ENCODE data around the gene PEX16.
"Not testable (repeated sequence)": the region's sequence is repeated elsewhere in the genome, so short reads cannot be mapped to it uniquely, and the experiment has no call there.

The PEX16 gene

DNA sequence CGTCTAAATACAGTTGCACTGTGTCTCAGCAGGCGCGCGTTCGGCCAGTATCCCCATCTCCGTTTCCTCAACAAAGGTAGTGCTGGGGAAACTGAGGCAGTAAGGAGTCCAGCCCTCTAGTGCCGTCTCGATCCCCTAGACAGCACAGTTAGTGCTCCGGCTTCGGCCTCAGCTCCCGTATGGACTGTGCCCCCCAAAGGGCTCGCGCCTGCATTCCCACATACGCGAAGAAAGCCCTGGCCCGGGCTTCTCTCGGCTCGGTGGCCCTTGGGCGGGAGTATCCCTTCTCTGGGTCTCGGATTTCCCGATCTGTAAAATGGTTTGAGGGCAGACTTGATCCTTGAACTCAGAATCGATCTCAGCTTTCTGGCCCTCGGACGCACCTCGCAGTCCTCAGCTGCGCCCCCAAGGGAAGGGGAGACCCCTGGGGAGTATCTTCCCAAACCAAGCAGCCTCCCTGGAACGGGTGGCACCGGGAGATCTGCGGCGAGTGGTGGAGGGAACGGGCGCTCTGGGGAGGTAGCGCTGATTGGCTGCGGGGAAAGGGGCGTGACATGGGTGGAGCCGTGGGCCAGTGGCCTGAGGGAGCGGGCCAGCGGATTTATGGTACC lies 759 bp upstream of the PEX16 start:
- peak; percentile 81 to 92 (median 85) for DNase-seq

DNA sequence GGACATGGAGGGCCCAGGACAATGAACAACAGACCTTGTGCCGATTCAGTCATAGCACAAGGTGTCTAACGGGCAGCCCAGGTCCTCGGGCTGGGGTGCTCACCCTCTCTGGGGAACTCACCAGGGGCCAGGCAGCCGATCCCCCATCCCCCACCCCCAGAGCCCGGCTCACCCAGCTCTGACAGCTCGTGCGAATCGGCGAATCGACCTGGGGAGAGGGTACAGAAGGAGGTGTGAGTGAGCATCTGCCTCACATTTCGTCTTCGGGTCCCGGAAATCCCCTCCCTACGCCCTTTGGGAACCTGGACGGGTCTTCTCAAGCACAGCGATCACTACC lies 423 bp downstream of the PEX16 start:
- no peak for DNase-seq

DNA sequence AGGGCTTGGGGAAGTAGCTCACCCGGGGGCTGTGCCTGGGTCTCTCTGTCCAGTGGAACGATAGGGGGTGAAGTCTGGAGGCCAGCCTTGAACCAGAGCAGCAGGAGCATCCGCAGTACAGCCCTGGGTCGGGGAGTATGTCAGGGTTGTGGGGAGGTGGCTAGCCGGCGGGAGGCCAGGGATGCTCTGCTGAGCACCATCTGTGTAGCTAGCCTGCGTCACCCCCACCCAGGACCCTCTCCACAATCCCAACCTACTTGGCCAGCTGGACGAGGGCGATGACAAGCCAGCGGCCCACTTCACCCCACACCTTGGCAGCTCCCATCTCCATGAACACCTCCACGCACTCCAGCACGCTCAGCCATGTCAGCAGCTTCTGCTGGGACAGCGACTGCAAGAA lies 2.2 kb downstream of the PEX16 start:
- DNase-seq, result no peak

DNA sequence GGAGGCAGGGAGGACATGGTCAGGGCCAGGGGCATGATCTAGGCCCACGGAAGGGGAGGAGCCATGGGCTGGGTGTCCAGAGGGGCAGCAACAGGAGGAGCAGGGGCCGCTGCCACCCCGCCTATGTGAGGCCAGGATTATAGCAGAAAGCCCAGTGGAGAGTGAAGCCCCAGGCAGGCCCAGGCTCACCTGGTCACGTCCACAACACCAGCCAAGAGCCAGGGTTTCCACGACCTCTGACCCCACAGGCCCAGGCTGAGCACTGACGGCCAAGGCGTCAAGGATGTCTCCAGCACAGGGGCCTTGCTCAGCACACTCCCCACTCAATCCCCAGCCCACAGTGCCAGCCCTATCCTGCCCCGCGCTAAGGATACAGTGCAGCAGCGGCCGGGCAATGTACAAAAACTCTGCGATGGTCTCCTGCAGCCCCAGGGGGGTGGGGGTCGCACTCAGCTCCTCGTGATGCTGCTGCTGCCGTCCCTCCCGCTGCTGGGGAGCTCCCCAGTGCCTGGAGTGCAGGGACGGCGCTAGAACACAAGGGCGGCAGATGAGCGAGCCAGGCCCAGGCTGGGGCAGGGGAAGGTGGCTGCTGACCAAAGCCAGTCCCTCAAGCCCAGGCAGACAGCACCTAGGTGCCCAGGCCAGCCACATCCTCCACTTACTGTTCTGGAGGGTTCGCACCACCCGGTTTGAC lies 3.6 kb downstream of the PEX16 start:
- DNase-seq, result no peak

DNA sequence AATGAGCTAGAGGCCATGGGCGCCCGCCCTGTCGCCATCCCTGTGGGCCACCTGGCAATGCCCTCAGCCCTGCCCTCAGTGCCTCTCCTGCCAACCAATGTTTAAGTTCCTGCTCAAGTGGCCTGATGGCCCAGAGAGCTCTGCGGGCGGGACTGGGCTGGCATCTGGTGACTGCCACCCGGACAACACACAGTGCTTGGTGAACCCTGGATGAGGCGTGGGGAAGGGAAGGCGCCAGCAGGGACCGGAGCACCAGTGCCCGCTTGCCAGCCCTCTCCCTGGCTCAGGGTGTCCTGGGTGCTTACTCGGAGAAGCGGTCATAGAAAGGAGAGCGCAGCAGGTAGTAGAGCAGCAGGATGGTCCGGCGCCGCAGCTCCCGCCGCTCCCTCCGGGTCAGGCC lies 4.2 kb downstream of the PEX16 start:
- DNase-seq, result no peak

DNA sequence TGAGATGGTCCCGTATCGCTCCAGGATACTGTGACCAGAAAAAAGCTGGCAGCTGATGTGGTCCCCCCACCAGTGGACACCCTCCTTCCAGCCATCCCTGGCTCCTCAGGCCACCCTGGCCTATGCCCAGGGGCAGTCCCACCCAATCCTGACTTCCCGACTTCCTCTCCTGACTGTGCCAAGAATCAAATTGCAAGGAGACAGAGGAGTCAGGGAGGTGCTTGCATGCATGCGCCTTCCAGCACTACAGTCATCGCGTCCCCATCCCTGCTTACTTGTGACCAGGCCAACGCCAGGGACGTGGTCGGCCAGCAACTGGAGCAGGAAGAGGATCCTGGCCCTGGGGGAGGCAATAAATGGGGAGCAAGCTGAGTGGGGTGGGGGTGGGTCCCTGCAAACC lies 7.1 kb downstream of the PEX16 start:
- no peak for DNase-seq

DNA sequence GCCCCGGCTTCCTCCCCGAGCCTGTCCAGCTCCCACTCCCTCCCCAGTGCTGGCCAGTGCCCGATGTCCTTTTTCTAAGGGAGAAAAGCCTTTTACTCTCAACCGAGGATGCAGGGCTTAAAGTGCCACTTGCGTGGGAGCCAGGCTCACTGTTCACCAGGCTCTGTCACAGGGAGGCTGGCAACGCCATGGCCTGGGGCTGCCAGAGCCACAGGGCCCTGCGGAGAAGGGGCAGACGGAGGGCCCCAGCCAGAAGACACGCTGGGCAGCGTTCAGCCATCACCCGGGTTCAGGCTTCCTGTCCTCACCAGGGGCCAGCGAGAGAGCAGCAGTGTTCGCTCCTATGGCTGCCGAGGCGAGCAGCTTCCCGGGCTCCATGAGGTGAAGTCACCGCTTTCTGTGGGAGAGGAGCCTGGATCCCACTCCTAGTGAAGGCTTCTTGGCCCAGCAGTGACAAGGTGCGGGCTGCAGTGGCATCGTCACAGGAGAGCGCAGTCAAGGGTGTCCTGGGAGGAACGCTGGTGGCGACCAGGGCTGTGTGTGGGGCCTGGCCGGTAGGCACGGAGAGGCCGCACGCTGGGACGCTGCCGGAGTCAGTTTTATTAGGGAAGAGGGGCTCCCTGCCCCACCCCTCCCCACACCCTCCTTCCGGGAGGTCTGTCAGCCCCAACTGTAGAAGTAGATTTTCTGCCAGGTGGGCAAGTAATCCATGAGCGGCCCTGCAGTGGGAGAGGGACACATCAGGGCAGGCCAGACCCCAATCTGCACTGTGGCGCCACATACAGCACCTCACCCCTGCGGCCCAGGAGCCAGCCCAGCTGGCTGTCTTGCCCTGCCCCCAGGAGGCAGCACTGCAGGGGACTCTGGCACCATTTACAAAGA lies 7.8 kb downstream of the PEX16 start:
- no peak for DNase-seq

DNA sequence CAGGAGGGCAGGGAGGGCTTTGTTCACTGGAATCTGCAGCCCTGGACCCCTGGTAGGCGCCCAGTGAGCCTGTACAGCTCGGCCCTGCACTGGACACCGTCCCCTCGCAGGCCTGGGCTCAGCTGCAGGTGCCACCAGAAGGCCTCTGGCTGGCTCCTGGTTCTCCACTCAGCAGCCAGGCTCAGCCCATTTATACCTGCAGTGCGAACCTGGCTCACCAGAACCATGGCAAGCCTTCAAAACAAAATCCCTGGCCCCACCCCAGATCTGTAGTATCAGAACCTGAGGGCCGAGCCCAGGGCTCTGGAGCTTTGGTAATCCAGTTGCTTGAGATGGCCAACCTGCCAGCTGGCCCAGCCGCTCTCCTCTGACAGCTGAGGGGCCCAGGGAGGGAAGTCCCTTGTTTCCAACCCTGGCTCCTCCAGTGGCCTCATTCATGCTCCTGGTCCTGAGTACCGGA lies 9.7 kb downstream of the PEX16 start:
- DNase-seq, result no peak

DNA sequence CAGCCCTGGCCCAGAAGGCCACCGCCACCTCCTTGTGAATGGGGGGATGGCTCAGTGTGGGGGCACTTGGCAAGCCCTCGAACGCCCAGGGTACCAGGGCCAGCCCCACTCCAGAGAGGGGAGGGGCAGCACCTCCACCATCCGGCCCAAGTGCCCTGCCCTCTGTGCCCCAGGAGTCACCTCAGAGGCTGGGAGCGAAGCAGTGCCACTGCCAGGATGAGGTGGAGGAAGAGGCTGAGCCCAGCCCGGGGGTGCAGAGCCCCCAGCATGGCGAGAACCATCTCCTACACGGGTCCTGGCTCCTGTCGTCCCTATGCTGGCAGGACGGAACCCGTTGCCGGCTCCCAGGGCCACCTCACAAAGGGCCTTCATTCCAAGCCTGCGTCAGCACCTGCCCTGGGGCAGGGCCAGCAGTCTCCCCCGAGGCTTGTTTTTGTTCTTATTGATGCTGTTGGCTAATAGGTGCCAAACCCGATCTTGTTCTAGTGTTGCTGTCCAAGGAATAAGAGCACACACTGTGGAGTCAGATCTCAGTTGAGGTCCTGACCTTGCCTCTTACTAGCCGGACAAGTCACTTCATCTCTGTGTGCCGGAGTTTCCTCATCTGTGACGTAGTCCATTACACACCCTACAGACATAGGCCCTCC lies 10.6 kb downstream of the PEX16 start, which contains the start of gene FREY1:
TSS of gene FREY1 (minus strand) at position 307 of the 647 bp plus-strand sequence. CDS start at position 281, 26 bp downstream.
- peak in 1 of 3 donors; percentile 17 for DNase-seq

DNA sequence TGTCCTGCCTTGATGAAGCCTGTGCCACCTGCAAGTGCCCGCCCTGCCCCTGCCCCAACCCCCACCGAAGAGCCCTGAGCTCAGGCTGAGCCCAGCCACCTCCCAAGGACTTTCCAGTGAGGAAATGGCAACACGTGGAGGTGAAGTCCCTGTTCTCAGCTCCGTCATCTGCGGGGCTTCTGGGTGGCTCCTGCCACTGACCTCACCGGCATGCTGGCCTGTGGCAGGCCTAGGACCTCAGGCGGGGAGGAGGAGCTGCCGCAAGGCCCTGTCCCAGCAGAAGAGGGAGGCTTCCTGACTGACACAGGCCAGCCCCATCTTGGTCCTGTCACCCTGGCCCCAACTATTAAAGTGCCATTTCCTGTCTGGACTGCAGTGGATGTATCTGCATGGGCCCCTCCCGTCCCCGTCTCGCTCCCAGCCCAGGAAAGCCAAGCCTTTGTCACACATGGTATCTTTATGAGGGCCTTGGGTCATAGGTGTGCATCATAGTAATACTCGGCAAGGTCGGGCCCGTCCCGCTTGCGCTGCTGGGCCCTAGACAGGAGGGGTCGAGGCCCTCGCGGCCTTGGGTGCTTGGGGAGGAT lies 11.5 kb downstream of the PEX16 start:
- DNase-seq, result peak; percentile 77 to 85 (median 83)

DNA sequence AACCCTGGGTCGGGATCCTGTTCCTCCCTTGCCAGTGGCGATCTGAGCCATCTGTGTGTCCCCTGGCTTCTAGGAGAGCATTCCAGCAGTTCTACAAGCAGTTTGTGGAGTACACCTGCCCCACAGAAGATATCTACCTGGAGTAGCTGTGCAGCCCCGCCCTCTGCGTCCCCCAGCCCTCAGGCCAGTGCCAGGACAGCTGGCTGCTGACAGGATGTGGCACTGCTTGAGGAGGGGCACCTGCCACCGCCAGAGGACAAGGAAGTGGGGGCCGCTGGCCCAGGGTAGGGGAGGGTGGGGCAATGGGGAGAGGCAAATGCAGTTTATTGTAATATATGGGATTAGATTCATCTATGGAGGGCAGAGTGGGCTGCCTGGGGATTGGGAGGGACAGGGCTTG lies 12.1 kb downstream of the PEX16 start:
- DNase-seq, result not testable (repeated sequence)

DNA sequence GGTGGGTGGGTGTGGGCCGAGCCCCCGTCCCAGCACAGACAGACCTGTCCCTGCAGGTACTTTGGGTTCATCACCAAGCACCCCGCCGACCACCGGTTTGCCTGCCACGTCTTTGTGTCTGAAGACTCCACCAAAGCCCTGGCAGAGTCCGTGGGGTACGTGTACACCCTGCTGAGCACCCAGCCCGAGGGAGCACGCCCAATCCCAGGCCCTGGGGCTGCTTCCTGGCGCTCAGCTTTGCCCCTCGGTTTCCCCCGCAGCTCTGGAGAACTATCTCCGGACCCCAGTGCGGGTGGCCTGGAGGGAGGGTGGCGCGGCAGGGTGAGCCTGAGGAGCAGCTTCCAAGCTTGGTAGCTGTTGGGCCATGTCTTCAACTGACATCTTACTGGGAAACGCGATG lies 12.6 kb downstream of the PEX16 start:
- DNase-seq, result no peak

DNA sequence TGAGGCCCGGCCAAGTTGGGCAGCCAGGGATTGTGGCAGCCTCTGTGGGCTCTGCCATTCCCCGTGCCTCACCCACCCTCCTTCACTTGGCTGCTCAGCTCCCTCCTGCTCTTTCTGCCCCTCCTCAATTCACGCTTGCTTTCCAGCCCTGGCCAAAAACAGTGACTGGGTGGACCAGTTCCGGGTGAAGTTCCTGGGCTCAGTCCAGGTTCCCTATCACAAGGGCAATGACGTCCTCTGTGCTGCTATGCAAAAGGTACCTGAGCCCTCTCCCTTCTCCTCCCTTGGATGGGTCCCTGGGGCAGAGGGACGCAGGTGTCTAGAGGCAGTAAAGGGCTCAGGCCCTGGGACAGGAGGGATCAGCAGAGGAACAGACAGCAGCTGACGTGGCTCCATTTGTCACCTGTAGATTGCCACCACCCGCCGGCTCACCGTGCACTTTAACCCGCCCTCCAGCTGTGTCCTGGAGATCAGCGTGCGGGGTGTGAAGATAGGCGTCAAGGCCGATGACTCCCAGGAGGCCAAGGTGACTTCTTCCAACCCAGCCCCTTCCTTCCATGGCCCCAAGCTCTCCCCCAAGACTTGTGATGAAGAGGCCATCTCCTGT lies 13.3 kb downstream of the PEX16 start:
- no peak for DNase-seq

DNA sequence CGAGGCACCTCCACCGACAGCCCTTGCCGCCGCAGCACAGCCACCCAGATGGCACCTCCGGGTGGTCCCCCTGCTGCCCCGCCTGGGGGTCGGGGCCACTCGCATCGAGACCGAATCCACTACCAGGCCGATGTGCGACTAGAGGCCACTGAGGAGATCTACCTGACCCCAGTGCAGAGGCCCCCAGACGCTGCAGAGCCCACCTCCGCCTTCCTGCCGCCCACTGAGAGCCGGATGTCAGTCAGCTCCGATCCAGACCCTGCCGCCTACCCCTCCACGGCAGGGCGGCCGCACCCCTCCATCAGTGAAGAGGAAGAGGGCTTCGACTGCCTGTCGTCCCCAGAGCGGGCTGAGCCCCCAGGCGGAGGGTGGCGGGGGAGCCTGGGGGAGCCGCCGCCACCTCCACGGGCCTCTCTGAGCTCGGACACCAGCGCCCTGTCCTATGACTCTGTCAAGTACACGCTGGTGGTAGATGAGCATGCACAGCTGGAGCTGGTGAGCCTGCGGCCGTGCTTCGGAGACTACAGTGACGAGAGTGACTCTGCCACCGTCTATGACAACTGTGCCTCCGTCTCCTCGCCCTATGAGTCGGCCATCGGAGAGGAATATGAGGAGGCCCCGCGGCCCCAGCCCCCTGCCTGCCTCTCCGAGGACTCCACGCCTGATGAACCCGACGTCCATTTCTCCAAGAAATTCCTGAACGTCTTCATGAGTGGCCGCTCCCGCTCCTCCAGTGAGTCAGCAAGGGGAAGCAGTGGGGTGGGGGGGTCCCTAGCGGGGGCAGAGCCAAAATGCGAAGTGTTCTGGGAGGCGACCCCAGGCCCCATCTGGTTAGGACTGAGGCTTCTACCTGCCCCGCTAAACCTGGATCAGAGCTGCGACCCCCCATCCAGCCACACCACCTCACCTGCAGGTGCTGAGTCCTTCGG lies 15.0 kb downstream of the PEX16 start:
- DNase-seq, result no peak

DNA sequence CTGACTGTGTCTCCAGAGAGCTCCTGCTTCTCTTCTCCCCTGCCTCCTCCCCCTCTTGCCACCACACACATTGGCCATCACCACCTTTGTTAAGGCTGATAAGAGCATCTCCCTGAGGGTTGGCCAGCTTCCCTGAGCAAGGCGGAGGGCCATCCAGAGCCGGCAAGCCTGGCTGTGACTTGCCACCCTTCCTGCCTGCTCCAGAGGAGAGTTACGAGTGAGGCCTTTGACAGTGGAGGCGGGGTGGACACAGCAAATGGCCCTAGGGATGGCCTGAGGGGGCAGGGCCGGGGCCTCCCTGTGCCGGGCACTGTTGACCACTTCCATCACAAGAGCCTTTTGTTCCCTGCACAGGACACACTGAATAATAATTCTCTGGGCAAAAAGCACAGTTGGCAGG lies 16.1 kb downstream of the PEX16 start:
- DNase-seq, result no peak

DNA sequence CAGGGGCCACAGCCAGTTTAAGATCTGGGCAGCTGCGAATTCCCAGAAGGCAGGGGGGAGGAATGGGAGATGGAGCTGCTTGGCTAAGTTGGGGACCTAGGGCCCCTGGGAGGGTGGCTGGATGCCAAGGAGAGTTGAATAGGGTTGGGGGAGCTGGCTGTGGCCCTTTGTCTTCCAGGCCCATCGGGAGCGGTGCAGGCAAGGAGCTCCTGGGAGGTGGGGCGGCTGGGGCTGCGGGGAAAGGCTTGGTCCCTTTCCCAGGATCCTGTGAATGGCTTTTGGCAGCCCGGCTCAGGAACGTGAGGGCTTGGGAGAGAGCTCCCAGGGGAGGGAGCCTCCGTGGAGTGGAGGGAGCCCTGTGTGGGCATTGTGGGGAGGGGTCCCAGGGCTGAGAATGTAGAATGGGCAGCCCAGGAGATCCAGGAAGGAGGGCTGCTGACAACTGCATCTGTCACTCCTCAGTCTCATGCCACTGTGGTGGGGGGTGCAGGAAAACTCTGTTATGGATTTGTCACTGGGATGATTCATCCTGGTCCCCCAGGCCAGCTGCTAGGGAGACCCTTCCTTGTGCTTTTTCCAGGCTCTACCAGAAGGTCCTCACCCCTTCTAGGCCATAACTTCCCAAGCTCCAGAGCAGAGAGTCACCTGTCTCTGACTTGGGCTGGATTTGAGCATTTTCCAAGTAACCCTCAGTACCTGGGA lies 16.6 kb downstream of the PEX16 start:
- DNase-seq, result no peak

DNA sequence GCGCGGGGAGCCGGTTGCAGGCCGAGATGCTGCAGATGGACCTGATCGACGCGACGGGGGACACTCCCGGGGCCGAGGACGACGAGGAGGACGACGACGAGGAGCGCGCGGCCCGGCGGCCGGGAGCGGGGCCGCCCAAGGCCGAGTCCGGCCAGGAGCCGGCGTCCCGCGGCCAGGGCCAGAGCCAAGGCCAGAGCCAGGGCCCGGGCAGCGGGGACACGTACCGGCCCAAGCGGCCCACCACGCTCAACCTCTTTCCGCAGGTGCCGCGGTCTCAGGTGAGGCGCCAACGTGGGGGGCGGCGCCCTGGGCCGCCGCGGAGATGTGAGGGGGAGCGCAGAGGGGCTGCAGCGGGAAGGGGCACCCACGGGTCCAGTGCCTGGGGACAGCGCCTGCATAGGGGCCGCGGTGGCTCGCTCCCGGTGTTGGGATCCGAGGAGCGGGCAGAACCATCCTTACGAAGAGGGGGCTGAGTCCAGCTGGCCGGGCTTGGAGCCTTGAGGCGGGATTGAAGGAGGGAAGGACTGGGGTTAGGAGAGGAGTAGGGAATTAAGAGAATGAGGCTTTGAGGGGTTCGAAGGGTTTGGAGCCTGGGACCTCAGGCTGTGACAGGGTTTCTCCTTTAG lies 17.4 kb downstream of the PEX16 start:
- not testable (repeated sequence) for DNase-seq

DNA sequence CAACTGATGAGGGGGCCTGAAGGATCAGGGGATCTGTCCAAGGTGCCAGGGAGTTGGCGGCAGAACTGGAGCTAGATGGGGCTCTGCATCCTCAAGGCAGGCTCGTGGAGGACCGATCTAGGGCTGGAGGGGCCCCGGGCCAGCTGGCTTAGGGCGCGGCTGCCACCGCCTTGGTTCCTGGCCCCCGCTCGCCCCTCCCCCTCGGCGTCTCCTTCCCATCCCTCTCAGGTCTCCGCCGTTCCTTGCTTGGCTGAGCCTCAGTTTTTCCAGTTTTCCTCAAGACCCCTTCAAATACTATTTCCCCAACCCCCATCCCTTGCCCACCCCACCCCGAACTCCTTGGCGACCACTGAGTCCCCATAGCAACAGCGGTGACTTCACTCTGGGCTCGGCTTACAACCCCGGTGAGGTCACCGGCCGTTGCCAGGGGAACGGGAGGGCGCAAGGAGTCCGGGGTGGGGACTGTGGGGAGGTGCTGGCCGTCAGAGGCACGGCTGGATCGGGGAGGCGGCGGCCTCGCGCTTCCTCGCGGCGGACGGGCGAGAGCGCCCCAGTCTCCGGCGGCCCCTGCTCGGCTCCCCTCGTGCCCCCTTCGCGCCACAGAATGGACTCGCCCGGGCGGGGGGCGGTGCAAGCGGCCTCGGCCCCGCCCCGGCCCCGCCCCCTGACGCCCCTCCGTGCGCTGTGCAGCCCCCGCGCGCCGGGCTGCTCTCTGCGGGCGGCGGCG lies 18.1 kb downstream of the PEX16 start:
- DNase-seq, result peak; percentile 78 to 88 (median 79)

DNA sequence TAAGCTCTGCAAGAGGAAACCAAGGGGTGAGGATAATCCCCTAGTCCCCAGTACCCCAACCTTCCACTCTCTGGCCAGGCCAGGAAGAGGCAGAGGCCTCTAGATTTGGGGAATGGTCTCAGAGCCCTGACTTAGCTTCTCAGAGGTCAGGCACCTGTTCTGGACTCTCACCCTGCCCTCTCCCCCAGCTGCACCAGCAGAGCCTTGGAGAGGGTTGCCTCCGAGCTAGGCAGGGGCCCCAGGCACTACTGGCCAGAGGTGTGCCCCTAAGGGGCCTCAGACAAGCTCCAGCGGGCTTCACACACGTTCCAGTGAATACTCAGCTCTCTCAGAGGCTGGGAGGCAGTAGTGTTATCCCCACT lies 18.6 kb downstream of the PEX16 start:
- no peak for DNase-seq
